Ovary (tissue), 9 donors: ENCODE data around the gene PHF21A. TPM values are rescaled to one million over a fixed set of nuclear protein-coding genes. Genes with fewer than 3 reads are reported as not detected.

Experiments
- DNase-seq, 5 donors: peaks; one replicate each; pipeline ENCODE4 v3.0.0-alpha.2; 2019 to 2020
- H3K27ac ChIP-seq, 2 donors: fragments of 200-600 bp; one replicate each; pipeline versions ENCODE4 v1.5.1 to v1.8.0; 2019 to 2022
- H3K27me3 ChIP-seq: fragments of 200-600 bp; one replicate; pipeline ENCODE4 v1.8.0; 2022
- H3K36me3 ChIP-seq: fragments of 200-600 bp; sonication (generic); one replicate; pipeline ENCODE4 v1.5.1; 2019
- H3K4me1 ChIP-seq: one replicate; pipeline ENCODE4 v1.8.1; 2013; ENCODE audit warnings: mild to moderate bottlenecking, moderate library complexity; ENCODE audit not compliant: insufficient read depth
- H3K4me3 ChIP-seq: fragments of 200-600 bp; sonication (generic); one replicate; pipeline ENCODE4 v1.5.1; 2017
- H3K9me3 ChIP-seq, 2 donors: fragments of 200-600 bp in 1 of 2; sonication (generic) in 1 of 2; one replicate each; pipeline versions ENCODE4 v1.5.1 to v1.8.1; 2013 to 2019; ENCODE audit warnings: mild to moderate bottlenecking in 1 of 2, moderate library complexity in 1 of 2
- CTCF ChIP-seq, 3 donors: fragments of 450-650 bp in 2 of 3; fragments of 200-600 bp in 1 of 3; IDR thresholded peaks; one replicate each; pipeline versions ENCODE4 v1.5.1 to v1.8.0; 2016 to 2022; ENCODE audit warnings: antibody characterized with exemption in 3 of 3, mild to moderate bottlenecking in 1 of 3
- EP300 ChIP-seq: sonication (generic); formaldehyde crosslinking; IDR thresholded peaks from one replicate; pipeline ENCODE4 v1.6.1; 2017; ENCODE audit warnings: antibody characterized with exemption
- POLR2A ChIP-seq: fragments of 450-650 bp; IDR thresholded peaks from one replicate; pipeline ENCODE4 v1.6.1; 2017; ENCODE audit warnings: antibody characterized with exemption, mild to moderate bottlenecking, moderate library complexity
- WGBS, 3 donors: extraction: QIAGEN DNeasy Blood & Tissue Kit in 1 of 3; methylation state at CpG; one replicate each; pipeline versions ENCODE4 v1.1.5 to v1.1.7; 2013 to 2017; 5-methylcytosine and 5-hydroxymethylcytosine counted together
- intact Hi-C, 4 donors: fragments of 100-400 bp; cut with DNase I; formaldehyde crosslinking; loops; one replicate each; pipeline versions ENCODE4 v1.11.0 to v1.15.1; 2022 to 2023
- polyA plus RNA-seq, 2 donors: library from polyadenylated mRNA; stranded (reverse); fragments of 200-250 nt in 1 of 2; fragments of 350-450 nt in 1 of 2; fragmentation: Illumina TruSeq in 1 of 2; extraction: RNeasy Lipid Tissue Mini Kit (QIAGEN cat#74804) in 1 of 2; gene quantifications; one replicate each; pipeline ENCODE4 v1.2.3, GENCODE V29; 2013 to 2014
- total RNA-seq, 7 donors: library from RNA; depleted of rRNA in 2 of 7; stranded (reverse); fragments of >200 nt in 2 of 7; fragmentation: NEBNext Ultra II Directional in 3 of 7; extraction: Animal tissue kit (Norgen Biotek cat#: 25700) in 3 of 7; gene quantifications; one replicate each; pipeline versions ENCODE4 v1.1.0 to v1.2.4, GENCODE V29; 2016 to 2023
- donor health status: DM: no; HTN: no; CAD: no; lungs with moderate emphysema.
- donor health status: DM: no; HTN: no; CAD: no.
- donor health status: Bipolar disorder and iron deficiency.
- donor health status: DM: yes; HTN: yes; CAD: no.
- donor health status: DM: no; HTN: no; CAD: no.
- donor health status: DM: yes; HTN: yes; CAD: no.

Gene PHF21A
- total and polyA plus RNA-seq, 9 donors: 20.6 to 76.0 (median 58.2) TPM

- H3K9me3 ChIP-seq: no peaks in the 10 kb centered on the region
- no peak for DNase-seq
- H3K4me3 ChIP-seq: no peak overlapping the region
- intact Hi-C loops: no loop called here
- no peak overlapping the region for H3K27ac ChIP-seq
- peaks cover 7% of the 10 kb centered on the region for H3K4me1 ChIP-seq
- H3K27me3 ChIP-seq: no peaks in the 10 kb centered on the region
- no peaks in the 10 kb centered on the region for H3K36me3 ChIP-seq
- 37 to 58% (median 54%) methylated on average over 3 of the region's 3 CpGs for WGBS, 3 donors
- TF ChIP-seq EP300 (no peak), POLR2A (no peak), CTCF (IDR thresholded peaks at IDR 0.05) (no peak)
Measured at GRCh38 chr11:45948356-45948755, 172.9 kb downstream of the PHF21A start.

GRCh38 chr11:45947885-45948284 is 173.4 kb downstream of the PHF21A start:
- no peak for DNase-seq
- Histone ChIP-seq H3K9me3 (no peaks in the 10 kb centered on the region), H3K27me3 (no peaks in the 10 kb centered on the region), H3K36me3 (no peaks in the 10 kb centered on the region), H3K4me3 (no peak overlapping the region), H3K4me1 (peaks cover 7% of the 10 kb centered on the region), H3K27ac (no peak overlapping the region)
- intact Hi-C loops: no loop called here
- no peak for TF ChIP-seq CTCF (IDR thresholded peaks at IDR 0.05)
- TF ChIP-seq EP300: no peak
- no peak for TF ChIP-seq POLR2A
- WGBS, 3 donors: 38 to 56% (median 56%) methylated on average over 1 of the region's 1 CpG

GRCh38 chr11:45945397-45945999 is 175.8 kb downstream of the PHF21A start:
- no peak for DNase-seq
- H3K27me3 ChIP-seq: no peaks in the 10 kb centered on the region
- no peak for TF ChIP-seq EP300
- TF ChIP-seq CTCF (IDR thresholded peaks at IDR 0.05): no peak
- no peak for TF ChIP-seq POLR2A
- no peaks in the 10 kb centered on the region for H3K9me3 ChIP-seq
- H3K36me3 ChIP-seq: no peaks in the 10 kb centered on the region
- no peak overlapping the region for H3K27ac ChIP-seq
- H3K4me1 ChIP-seq: peaks cover 7% of the 10 kb centered on the region
- intact Hi-C loops: no loop called here
- no peak overlapping the region for H3K4me3 ChIP-seq
- 32 to 55% (median 43%) methylated on average over 3 of the region's 3 CpGs for WGBS, 3 donors

- TF ChIP-seq POLR2A: no peak
- TF ChIP-seq EP300: no peak
- TF ChIP-seq CTCF (IDR thresholded peaks at IDR 0.05): no peak
- Histone ChIP-seq H3K36me3 (no peaks in the 10 kb centered on the region), H3K4me3 (no peak overlapping the region), H3K9me3 (no peaks in the 10 kb centered on the region), H3K27me3 (no peaks in the 10 kb centered on the region), H3K4me1 (peaks cover 3% of the 10 kb centered on the region), H3K27ac (no peak overlapping the region)
- intact Hi-C loops: no loop called here
- no peak for DNase-seq
- 95% methylated on average over 4 of the region's 4 CpGs for WGBS, 3 donors
Measured at GRCh38 chr11:45942381-45942780, 178.9 kb downstream of the PHF21A start.
